HCT116 (cell line): ENCODE measurements around the gene TNFAIP8L3. TPM values are rescaled to one million over a fixed set of nuclear protein-coding genes. Genes with fewer than 3 reads are reported as not detected.

ENCODE experiments used
- ATAC-seq: fragments of 200-7000 bp; cut with Tn5 transposase; 2 replicates; pipeline ENCODE4 v1.9.1; 2020; ENCODE audit warnings: mild to moderate bottlenecking, moderate library complexity
- BruUV-seq: library from RNA; stranded (reverse); fragments of 400-500 nt; replicated peaks from 2 replicates; lab custom pipeline; 2021; lab: Mats Ljungman, UMichigan
- CTCF ChIA-PET: fragments of 300-600 bp; sonication (Branson Sonifier 250); formaldehyde crosslinking; loops from one replicate; lab custom pipeline; 2021; ENCODE audit warnings: antibody characterized with exemption; lab: Charles Lee
- POLR2A ChIA-PET: fragments of 300-600, 350-600 bp; sonication (Branson Sonifier 250); formaldehyde crosslinking; loops from one replicate; lab custom pipeline; 2021; ENCODE audit warnings: antibody characterized with exemption; lab: Charles Lee
- RAD21 ChIA-PET, 2 experiments: fragments of 300-600 bp; sonication (Branson Sonifier 250); formaldehyde crosslinking; loops; one replicate each; lab custom pipeline; 2023; ENCODE audit warnings: low total read pairs in 2 of 2; ENCODE audit not compliant: uncharacterized antibody in 2 of 2, unreplicated experiment in 2 of 2, low non-redundant PET in 1 of 2; lab: Charles Lee
- DNase-seq: peaks from one replicate; pipeline ENCODE4 v3.0.0-alpha.2; 2010; ENCODE audit warnings: low read depth, low spot score
- H2AFZ ChIP-seq: fragments of 200-600 bp; shearing (Covaris generic), sonication (generic); 2 replicates; pipeline ENCODE4 v1.6.1; 2017; ENCODE audit warnings: low read depth, mixed run types, mixed read lengths, antibody characterized with exemption, low read length; ENCODE audit not compliant: poor library complexity, severe bottlenecking
- H3K27ac ChIP-seq: 2 replicates; pipeline ENCODE4 v1.5.1; 2012; ENCODE audit warnings: low read depth, low read length
- H3K27me3 ChIP-seq: fragments of 200-600 bp; sonication (generic); 2 replicates; pipeline ENCODE4 v1.6.1; 2016; ENCODE audit warnings: mixed run types, low read length, mixed read lengths; ENCODE audit not compliant: insufficient read depth
- H3K36me3 ChIP-seq, 2 experiments: fragments of 200-500 bp in 1 of 2; fragments of 200-600 bp in 1 of 2; sonication (Bioruptor generic) in 1 of 2; sonication (generic) in 1 of 2; 2 replicates each; pipeline versions ENCODE4 v1.5.1 to v1.6.1; 2014 to 2016; ENCODE audit warnings: low read length in 2 of 2, inconsistent platforms in 1 of 2, mixed read lengths in 1 of 2, mixed run types in 1 of 2; ENCODE audit not compliant: insufficient read depth in 2 of 2, control insufficient read depth in 1 of 2
- H3K4me1 ChIP-seq, 2 experiments: fragments of 200-600 bp in 1 of 2; sonication (generic) in 1 of 2; 2 replicates each; pipeline versions ENCODE4 v1.5.1 to v1.6.1; 2012 to 2017; ENCODE audit warnings: low read length in 2 of 2, inconsistent platforms in 1 of 2, mild to moderate bottlenecking in 1 of 2, mixed read lengths in 1 of 2, mixed run types in 1 of 2, moderate library complexity in 1 of 2; ENCODE audit not compliant: insufficient read depth in 2 of 2, control insufficient read depth in 1 of 2
- H3K4me2 ChIP-seq: fragments of 200-600 bp; sonication (generic); 2 replicates; pipeline ENCODE4 v1.6.1; 2017; ENCODE audit warnings: mixed run types, low read length, mixed read lengths
- H3K4me3 ChIP-seq, 2 experiments: fragments of 200-600 bp in 1 of 2; sonication (generic) in 1 of 2; replicated peaks in 1 of 2; 2 replicates each; pipeline ENCODE4 v1.5.1; 2011 to 2016; ENCODE audit warnings: low read length in 2 of 2, control low read depth in 1 of 2, low read depth in 1 of 2, mild to moderate bottlenecking in 1 of 2, mixed read lengths in 1 of 2, mixed run types in 1 of 2
- H3K79me2 ChIP-seq: fragments of 200-600 bp; sonication (generic); 2 replicates; pipeline ENCODE4 v1.6.1; 2017; ENCODE audit warnings: mild to moderate bottlenecking, mixed run types, low read length, moderate library complexity, mixed read lengths; ENCODE audit not compliant: insufficient read depth
- H3K9ac ChIP-seq: fragments of 200-600 bp; sonication (generic); 2 replicates; pipeline ENCODE4 v1.6.1; 2016; ENCODE audit warnings: low read length, mixed read lengths
- H3K9me2 ChIP-seq: fragments of 200-600 bp; sonication (generic), shearing (Covaris generic); 2 replicates; pipeline ENCODE4 v1.6.1; 2017; ENCODE audit warnings: mixed run types, mild to moderate bottlenecking, moderate library complexity; ENCODE audit not compliant: insufficient read depth
- H3K9me3 ChIP-seq, 2 experiments: fragments of 200-500 bp in 1 of 2; fragments of 200-600 bp in 1 of 2; sonication (Bioruptor generic) in 1 of 2; sonication (generic) in 1 of 2; 2 replicates each; pipeline ENCODE4 v1.6.1; 2014 to 2017; ENCODE audit warnings: low read length in 2 of 2, mixed read lengths in 2 of 2, inconsistent platforms in 1 of 2, low read depth in 1 of 2, mild to moderate bottlenecking in 1 of 2, mixed run types in 1 of 2, moderate library complexity in 1 of 2; ENCODE audit not compliant: control insufficient read depth in 1 of 2, insufficient read depth in 1 of 2
- H4K20me1 ChIP-seq: fragments of 200-600 bp; sonication (generic), shearing (Covaris generic); 2 replicates; pipeline ENCODE4 v1.6.1; 2017; ENCODE audit warnings: mixed run types, mild to moderate bottlenecking, moderate library complexity; ENCODE audit not compliant: insufficient read depth
- ATF3 ChIP-seq: IDR thresholded peaks from 2 replicates; pipeline ENCODE4 v1.6.1; 2012
- CBX3 ChIP-seq: IDR thresholded peaks from 2 replicates; pipeline ENCODE4 v1.6.1; 2012; ENCODE audit warnings: low read depth
- CEBPB ChIP-seq: IDR thresholded peaks from 2 replicates; pipeline ENCODE4 v1.6.1; 2012; ENCODE audit warnings: low read depth
- CTCF ChIP-seq, 3 experiments: fragments of 200-600 bp in 1 of 3; sonication (generic) in 1 of 3; IDR thresholded peaks in 2 of 3; conservative IDR thresholded peaks in 1 of 3; 2 replicates each; pipeline ENCODE4 v1.5.1; 2012 to 2017; ENCODE audit warnings: low read depth in 2 of 3, low read length in 2 of 3, antibody characterized with exemption in 1 of 3, borderline replicate concordance in 1 of 3, control low read depth in 1 of 3, mild to moderate bottlenecking in 1 of 3, mixed read lengths in 1 of 3, mixed run types in 1 of 3, moderate library complexity in 1 of 3; ENCODE audit not compliant: insufficient read depth in 1 of 3
- EGR1 ChIP-seq: IDR thresholded peaks from 2 replicates; pipeline ENCODE4 v1.6.1; 2012; ENCODE audit warnings: low read depth
- ELF1 ChIP-seq: IDR thresholded peaks from 2 replicates; pipeline ENCODE4 v1.6.1; 2012; ENCODE audit warnings: low read depth, borderline replicate concordance
- EZH2phosphoT487 ChIP-seq: fragments of 200-600 bp; IDR thresholded peaks from 2 replicates; pipeline ENCODE4 v1.6.1; 2018; ENCODE audit warnings: antibody characterized with exemption, borderline replicate concordance
- FOSL1 ChIP-seq: IDR thresholded peaks from 2 replicates; pipeline ENCODE4 v1.6.1; 2012; ENCODE audit warnings: low read depth
- JUND ChIP-seq: IDR thresholded peaks from 2 replicates; pipeline ENCODE4 v1.6.1; 2012
- MAX ChIP-seq: IDR thresholded peaks from 2 replicates; pipeline ENCODE4 v1.6.1; 2012
- RAD21 ChIP-seq: IDR thresholded peaks from 2 replicates; pipeline ENCODE4 v1.6.1; 2012; ENCODE audit warnings: low read depth, mild to moderate bottlenecking
- SIN3A ChIP-seq: IDR thresholded peaks from 2 replicates; pipeline ENCODE4 v1.6.1; 2012; ENCODE audit warnings: low read depth
- SP1 ChIP-seq: IDR thresholded peaks from 2 replicates; pipeline ENCODE4 v1.6.1; 2012; ENCODE audit warnings: low read depth
- TCF7L2 ChIP-seq: IDR thresholded peaks from 2 replicates; pipeline ENCODE4 v1.7.0; 2011; ENCODE audit warnings: borderline replicate concordance, inconsistent platforms; ENCODE audit not compliant: insufficient read depth, insufficient read length; ENCODE audit errors: extremely low read depth
- ZBTB33 ChIP-seq: IDR thresholded peaks from 2 replicates; pipeline ENCODE4 v1.6.1; 2011; ENCODE audit warnings: mild to moderate bottlenecking, low read length, moderate library complexity; ENCODE audit not compliant: insufficient replicate concordance; ENCODE audit errors: extremely low read depth
- intact Hi-C: fragments of 100-400 bp; cut with micrococcal nuclease; formaldehyde crosslinking; loops from 2 replicates; pipeline ENCODE4 v1.10.0; 2022
- total RNA-seq: library from RNA; stranded (reverse); gene quantifications from one replicate; pipeline ENCODE4 v1.2.1, GENCODE V29; 2021; ENCODE audit not compliant: unreplicated experiment

Gene TNFAIP8L3
- total RNA-seq, 1 experiment from 2014 or later: 0.47 TPM

GRCh38 chr15:51071578-51071977 lies 23.1 kb downstream of the TNFAIP8L3 start:
- Histone ChIP-seq H3K4me2 (no peak overlapping the region), H3K36me3 (no peaks in the 10 kb centered on the region), H3K27me3 (no peaks in the 10 kb centered on the region), H3K4me3 (no peak overlapping the region), H3K9me3 (no peaks in the 10 kb centered on the region), H3K79me2 (no peaks in the 10 kb centered on the region), H2AFZ (no peak overlapping the region), H3K4me1 (no peaks in the 10 kb centered on the region), H3K9ac (no peak overlapping the region), H4K20me1 (no peaks in the 10 kb centered on the region), H3K9me2 (no peaks in the 10 kb centered on the region), H3K27ac (no peak overlapping the region)
- intact Hi-C loops: no loop called here
- POLR2A ChIA-PET: no interaction called here
- RAD21 ChIA-PET: no interaction called here
- CTCF ChIA-PET: no interaction called here
- no TSS peak for BruUV-seq
- no peak for ATAC-seq
- DNase-seq: no peak
- no peak for TF ChIP-seq EGR1
- TF ChIP-seq TCF7L2: no peak
- TF ChIP-seq CTCF (IDR thresholded peaks at IDR 0.05 in 2 of 3, conservative IDR thresholded peaks at IDR 0.05 in 1 of 3; ENCODE audit: borderline replicate concordance in 1 of 3, insufficient read depth in 1 of 3, low read depth in 2 of 3, low read length in 2 of 3): no peak
- no peak for TF ChIP-seq CEBPB
- TF ChIP-seq JUND: no peak
- TF ChIP-seq ELF1: no peak
- no peak for TF ChIP-seq CBX3
- no peak for TF ChIP-seq ZBTB33
- TF ChIP-seq SP1: no peak
- TF ChIP-seq FOSL1: no peak
- no peak for TF ChIP-seq SIN3A
- no peak for TF ChIP-seq RAD21
- no peak for TF ChIP-seq ATF3
- TF ChIP-seq EZH2phosphoT487: no peak
- TF ChIP-seq MAX: no peak
